Activated CD8-positive, alpha-beta memory T cell treated with anti-CD3 and anti-CD28 coated beads for 1 hour (primary cell): ENCODE data around the gene ZNG1C.
"Not testable (repeated sequence)": the region's sequence is repeated elsewhere in the genome, so short reads cannot be mapped to it uniquely, and the experiment has no call there.

Experiments
- DNase-seq, 2 donors: peaks; one replicate each; pipeline ENCODE4 v3.0.0-alpha.2; 2020; ENCODE audit warnings: low read depth in 1 of 2; ENCODE audit errors: extremely low read depth in 1 of 2

ZNG1C gene

GRCh38 chr9:68241683-68242082, at the start of gene ZNG1C:
Gene ZNG1C, plus strand, starts transcription at chr9:68241983. Its CDS starts 49 bp downstream, at chr9:68242032.
- not testable (repeated sequence) for DNase-seq

GRCh38 chr9:68242437-68242836, 654 bp downstream of the ZNG1C start:
- DNase-seq, result not testable (repeated sequence)

- DNase-seq, result not testable (repeated sequence)
Observed at GRCh38 chr9:68281041-68281440, 39.3 kb downstream of the ZNG1C start.

DNA sequence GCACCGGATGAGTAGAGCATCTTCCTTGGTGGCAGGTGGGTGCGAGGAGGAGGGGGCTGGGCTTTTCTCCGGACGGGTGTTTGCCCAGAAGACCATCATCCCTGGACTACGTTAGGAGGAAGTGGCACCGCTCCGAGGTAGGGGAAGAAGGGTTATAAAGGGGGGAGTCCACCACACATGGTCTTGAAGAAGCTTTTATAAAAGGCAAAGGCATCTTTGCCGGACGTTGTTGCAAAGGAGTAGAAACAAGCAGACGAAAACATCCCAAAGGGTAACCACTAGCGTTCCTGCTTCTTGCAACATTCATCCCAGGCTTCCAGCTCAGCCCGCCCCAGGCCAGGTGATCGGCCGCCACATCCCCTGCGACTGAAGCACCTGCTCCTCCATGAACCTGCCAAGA, 60.8 kb downstream of the ZNG1C start, which contains the start of gene FOXD4L3:
Gene FOXD4L3 (plus strand): TSS at position 301 of the 400 bp plus-strand sequence. CDS start 85 bp downstream, at position 386.
- not testable (repeated sequence) for DNase-seq

DNA sequence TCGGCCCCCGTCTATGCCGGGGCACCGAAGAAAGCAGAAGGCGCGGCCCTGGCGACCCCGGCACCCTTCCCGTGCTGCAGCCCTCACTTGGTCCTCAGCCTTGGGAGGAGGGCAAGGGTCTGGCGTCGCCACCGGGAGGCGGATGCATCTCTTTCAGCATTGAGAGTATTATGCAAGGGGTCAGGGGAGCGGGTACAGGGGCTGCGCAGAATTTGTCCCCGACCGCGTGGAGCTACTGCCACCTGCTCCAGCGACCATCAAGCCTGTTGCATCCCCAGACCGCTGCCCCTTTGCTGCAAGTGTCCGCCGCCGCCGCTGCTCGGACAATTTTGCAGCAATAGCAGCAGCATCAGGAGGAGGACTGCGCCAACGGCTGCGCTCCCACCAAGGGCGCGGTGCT, 62.0 kb downstream of the ZNG1C start:
- not testable (repeated sequence) for DNase-seq

DNA sequence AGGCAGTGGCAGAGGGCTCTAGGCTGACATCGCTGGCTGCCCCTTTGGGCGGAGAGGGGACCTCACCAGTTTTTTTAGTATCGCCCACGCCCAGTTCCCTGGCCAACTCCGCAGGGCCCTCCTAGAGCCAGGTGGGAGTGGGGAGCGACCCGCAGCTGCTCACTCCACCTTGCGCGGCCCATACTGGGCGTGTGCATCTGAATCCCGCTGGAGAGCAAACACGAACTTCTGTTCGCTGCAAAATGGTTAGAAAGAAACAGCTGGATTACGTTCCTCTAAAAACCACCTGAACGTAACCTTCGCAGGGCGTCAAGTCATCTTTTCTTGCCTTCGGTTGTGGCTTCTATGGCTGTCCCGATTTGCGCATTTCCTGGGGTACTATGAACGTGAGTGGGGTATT, 62.4 kb downstream of the ZNG1C start:
- DNase-seq, result not testable (repeated sequence)

DNA sequence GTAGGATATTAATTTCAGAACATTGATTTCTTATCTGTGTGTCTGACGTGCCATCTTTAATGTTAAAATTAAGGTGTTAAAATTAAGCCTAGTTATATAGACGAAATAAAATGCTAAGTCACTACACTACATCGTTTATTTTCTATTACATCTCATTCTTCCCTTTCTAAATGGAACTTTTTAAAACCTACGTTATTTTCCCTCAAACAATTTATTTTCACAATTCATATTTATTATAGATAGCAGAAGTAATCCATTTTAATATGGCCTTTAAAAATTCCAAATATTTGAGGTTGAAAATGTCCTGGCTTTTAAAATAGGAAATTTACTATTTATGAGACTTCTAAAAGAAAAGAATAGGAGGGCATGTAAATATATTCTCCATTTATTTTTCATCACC, 63.0 kb downstream of the ZNG1C start:
- DNase-seq, result not testable (repeated sequence)

DNA sequence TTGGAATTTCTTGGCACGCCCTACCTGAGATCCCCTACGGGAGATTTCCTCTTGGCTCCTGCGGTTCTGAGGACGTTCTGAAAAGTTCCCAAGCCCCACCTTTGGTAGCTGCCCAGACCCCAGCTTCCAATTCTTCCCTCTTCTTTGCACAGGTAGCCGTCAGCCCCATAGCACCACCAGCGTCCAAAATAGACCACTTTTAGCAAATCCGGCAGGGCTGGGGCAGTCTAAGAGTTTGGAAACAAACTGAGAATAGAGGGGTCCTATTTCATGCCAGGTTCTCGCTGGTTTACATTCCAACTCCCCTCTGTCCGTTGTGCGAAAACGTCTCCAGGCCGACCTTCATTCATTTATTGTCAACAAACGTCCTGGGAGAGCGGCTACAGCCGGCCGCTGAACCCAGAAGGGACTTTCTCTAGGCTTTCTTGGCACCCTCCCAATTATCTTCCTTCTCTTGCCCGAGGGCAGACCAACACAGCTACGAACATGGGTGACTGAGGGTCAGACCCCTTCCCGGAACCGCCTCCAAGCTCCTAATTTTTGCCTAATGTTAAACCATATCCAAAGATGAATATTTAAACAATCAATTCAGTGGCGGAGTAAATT, 64.0 kb downstream of the ZNG1C start:
- DNase-seq, result not testable (repeated sequence)

GRCh38 chr9:68306391-68306964, 64.7 kb downstream of the ZNG1C start:
- not testable (repeated sequence) for DNase-seq

DNA sequence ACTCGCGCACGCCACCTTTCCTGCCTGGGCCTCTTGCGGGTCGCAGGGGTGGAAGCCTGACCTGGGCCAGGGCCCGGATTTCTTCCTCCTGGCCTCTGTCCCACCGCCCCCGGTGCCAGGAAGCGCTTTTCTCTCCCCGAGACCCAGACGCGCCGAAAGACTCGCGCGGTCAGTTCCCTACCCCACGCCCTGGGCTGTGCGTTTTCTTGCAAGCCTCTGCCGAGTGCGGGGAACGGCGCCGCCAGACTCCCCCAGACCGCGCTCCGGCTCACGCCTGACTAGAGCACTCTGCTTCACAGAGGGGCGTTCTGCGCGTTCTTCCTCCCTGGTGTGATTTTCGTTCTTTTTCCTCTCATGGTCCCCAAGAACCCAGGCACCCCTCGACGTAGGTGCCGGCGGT, 65.3 kb downstream of the ZNG1C start:
- not testable (repeated sequence) for DNase-seq

- not testable (repeated sequence) for DNase-seq
Observed at GRCh38 chr9:68307654-68308053, 65.9 kb downstream of the ZNG1C start.

DNA sequence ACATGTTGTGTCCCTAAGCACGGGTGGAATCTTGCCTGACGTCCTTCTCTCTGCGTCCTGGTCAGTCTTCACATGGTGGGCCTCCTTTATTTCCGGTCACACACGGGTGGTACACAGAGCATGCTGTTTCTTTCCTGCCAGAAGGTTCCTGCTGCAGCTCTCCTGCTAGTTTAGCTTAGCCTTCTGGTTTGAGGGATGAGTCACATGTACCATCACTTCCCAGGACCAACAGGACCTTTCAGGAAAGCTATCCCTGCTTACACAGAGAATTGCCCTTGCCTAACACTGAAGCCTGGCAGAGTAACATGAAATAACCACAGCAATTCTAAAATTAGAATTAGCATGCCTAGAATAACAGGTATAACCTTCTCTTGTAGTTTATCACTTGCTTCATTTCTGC, 69.4 kb downstream of the ZNG1C start:
- DNase-seq, result not testable (repeated sequence)

DNA sequence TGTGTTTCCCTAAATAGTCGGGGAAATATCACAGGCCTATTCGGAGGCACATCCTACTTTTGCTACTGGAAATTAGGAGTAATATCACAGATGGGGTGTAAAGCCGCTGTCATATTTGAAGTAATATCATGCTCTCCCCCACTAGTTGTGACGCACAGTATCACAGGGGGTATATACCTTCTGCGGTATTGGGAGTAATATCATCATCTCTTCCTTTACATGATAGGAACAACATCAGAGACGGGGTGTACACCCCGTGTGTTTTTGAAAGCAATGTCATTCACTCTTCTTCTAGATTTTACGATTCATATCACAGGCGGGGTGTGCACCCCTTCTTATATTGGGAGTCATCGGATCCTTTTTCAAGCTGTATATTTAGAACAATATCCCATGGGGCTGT, 76.4 kb downstream of the ZNG1C start:
- DNase-seq, result not testable (repeated sequence)

DNA sequence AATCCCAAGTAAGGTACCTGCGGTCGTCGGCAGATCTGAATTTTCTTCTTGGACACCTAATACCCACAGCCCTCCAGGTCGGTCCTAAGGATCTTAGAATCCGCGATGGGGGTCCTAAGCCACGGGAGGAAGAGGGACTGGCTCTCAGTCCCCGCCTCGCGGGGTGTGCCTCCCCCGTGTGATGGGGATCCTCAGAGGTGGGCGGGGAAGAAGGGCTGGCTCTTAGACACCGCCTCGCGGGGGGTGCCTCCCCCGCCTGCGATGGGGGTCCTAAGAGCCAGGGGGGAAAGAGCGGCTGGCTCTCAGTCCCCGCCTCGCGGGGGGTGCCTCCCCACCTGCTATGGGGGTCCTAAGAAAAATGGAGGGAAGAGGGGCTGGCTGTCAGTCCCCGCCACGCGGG, 82.0 kb downstream of the ZNG1C start:
- DNase-seq, result not testable (repeated sequence)

GRCh38 chr9:68324518-68324917, 82.7 kb downstream of the ZNG1C start:
- not testable (repeated sequence) for DNase-seq

GRCh38 chr9:68329106-68329505, 87.3 kb downstream of the ZNG1C start:
- not testable (repeated sequence) for DNase-seq

DNA sequence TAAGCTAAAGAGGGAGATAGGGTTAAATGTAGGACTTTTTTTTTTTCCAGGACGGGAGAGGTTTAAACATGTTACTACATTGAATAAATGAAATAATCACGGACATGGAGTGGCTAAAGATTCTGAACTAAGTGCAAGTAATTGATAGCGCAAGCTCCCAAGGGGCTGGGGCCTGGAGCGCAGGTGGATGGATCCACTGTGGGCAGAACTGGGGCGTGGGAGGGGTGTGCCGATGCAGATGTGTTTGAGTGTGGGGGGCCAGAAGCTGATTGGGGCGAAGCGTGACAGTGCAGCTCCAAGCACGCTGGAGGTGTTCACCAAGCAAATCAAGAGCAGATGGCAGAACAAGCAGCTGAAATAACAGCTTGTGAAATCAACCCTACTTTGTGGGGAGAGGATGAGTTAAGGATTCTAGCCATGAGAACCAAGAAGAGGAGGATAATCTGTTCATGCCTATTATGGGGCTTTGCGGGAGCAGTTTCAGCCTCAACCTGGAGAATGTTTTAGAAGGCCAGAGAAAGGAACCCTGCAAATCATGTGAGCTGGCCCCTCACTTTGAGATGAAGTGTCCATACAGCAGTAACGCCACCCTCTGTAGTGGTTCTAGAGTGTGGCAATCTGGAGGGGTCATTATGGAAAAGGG, 88.9 kb downstream of the ZNG1C start:
- not testable (repeated sequence) for DNase-seq

GRCh38 chr9:68332122-68332521, 90.3 kb downstream of the ZNG1C start:
- DNase-seq, result not testable (repeated sequence)

- not testable (repeated sequence) for DNase-seq
Observed at GRCh38 chr9:68335935-68336334, 94.2 kb downstream of the ZNG1C start.

DNA sequence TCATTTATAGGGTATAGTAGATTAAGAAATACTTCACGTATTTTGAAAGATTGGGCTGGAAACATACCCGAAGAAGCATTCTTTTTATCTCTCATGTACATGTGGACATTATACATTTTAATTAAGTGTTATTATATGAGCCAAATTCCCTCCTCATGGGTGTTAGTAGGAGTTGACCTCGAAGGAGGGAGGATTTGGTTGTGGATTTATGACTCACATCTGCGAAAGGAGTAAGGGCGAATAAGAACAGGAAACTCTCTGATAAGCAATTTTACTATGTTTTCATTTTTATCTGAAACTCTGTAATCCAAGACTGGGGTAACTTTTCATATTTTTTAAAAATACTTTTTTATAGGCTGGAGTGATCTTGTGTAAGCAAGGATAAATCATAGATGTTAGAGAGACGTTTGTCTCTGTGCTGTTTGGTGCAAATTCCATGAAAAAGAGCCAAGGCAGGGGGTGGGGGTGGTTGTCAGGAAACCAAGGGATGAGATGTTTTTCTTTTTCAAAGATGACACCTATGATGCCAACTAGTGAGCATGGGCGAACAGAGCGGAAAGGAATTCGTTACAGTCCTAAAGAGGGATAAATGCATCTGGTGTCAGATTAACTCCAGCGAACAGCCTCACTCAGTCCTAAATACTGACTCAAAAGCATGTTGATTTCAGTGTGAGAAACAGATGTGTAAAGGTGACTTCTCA, 95.0 kb downstream of the ZNG1C start:
- not testable (repeated sequence) for DNase-seq

DNA sequence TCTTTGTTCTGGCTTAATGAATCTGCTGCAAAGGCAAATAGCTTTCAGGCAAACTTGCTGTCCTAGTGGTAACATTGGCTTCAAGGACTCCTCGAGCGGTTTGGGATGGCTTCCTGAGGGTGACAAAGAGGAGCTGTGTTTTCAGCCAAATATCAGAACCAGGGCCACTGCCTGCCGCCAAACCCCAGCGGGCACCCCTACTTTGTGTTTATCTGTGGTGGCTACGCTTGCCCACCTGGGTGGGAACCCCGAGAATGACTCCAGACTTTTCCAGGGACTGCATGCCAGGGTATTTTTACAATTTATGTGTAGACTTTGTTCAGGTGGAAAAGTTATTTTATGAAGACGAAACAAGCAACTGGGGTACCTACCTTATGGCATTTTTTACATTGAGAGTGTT, 96.2 kb downstream of the ZNG1C start:
- not testable (repeated sequence) for DNase-seq
